Left kidney (tissue), 2 donors: ENCODE results near the gene KEL. TPM values are rescaled to one million over a fixed set of nuclear protein-coding genes. Genes with fewer than 3 reads are reported as not detected.

Source experiments
- DNase-seq: peaks from one replicate; pipeline ENCODE4 v3.0.0-alpha.2; 2013
- polyA plus RNA-seq: library from polyadenylated mRNA; unstranded; fragments of 120-200 nt; gene quantifications from one replicate; pipeline ENCODE4 v1.2.1, GENCODE V29; 2013; ENCODE audit not compliant: insufficient read length

The KEL gene
- polyA plus RNA-seq, 1 donor, result 3.8 TPM

DNA sequence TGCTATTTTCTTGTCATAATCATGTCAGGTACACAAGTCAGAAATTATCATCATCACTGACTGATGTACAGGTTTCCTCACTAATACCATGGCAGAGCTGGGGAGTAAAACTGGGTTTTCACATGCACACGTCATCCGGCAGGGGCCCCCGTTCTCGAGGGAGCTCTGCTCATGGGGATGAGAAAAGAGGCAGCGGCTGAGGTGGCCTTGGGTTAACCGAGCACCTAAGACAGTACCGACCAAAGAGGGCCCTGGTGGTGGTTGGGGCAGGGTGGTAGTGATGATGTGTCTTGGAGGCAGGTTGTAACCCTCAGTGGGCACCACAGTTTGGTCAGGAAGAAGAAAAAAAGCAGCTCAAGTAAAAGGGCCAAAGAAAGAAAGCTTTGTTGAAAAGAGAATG, 64.5 kb downstream of the KEL start:
- no peak for DNase-seq

GRCh38 chr7:142896741-142897379, 65.3 kb downstream of the KEL start:
- no peak for DNase-seq

- no peak for DNase-seq
Observed at GRCh38 chr7:142896151-142896550, 66.0 kb downstream of the KEL start.

DNA sequence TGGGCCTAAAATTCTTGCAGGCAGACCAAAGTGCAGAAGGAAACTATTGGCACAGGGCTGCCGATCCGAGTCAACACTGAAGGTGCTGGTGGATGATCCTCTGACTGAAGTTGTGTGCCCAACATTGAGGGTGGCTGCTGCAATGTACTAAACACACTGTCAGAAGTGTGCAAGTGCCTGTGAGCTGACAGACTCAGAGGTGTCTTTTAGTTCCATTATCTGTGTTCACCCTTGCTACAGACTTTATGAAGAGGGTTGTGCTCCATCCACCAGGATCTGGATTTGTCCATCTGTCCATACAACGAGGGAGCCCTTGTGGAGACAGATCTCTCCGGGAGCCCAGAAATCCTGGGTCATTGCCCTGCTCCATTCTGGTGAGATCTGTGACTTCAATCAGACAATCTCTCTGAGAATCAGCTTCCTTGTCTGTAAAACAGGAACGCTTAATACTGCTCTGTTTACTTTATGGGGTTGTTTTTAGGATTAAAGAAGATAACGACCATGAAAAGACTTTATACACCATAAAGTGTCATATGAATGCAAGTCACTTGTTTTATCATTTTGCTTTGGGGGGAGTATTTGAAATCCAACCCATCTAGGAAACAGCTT, 67.1 kb downstream of the KEL start:
- no peak for DNase-seq

GRCh38 chr7:142894112-142894984, 67.8 kb downstream of the KEL start:
- DNase-seq, result no peak

DNA sequence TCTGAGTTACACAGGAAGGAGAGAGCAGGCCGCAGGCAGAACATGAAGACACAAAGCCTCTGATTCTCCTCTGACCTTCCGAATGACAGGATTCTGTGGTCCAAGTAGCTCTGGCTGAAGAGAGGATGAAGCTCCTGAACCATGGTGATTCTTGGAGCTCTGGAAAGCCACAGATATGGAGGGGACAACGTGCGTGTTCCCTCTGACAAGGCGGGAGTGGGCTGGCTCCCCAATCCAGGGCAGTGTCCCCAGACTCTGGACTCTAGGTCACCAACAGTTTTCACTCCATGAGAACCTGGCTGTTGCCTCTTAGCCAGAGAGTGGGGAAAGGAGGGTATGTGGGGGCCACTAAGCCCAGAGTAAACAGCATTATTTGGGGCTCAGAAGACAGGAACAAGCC, 69.2 kb downstream of the KEL start:
- DNase-seq, result no peak

GRCh38 chr7:142891490-142892082, 70.6 kb downstream of the KEL start:
- no peak for DNase-seq

Other genes starting within 250 kb of the KEL start
- gene PRSS1, start 212.9 kb downstream of the KEL start, polyA plus RNA-seq, result not detected
- not detected for gene PRSS2, start 191.4 kb downstream of the KEL start, polyA plus RNA-seq
- gene EPHB6, start 107.3 kb downstream of the KEL start, polyA plus RNA-seq, result 18.0 TPM
- 12.3 TPM for gene TRPV6, start 76.6 kb downstream of the KEL start, polyA plus RNA-seq
- gene TRPV5, start 28.6 kb downstream of the KEL start, polyA plus RNA-seq, result 1.5 TPM
- 1.5 TPM for gene LLCFC1, start 22.9 kb downstream of the KEL start, polyA plus RNA-seq
- gene OR9A2, start 64.8 kb upstream of the KEL start, polyA plus RNA-seq, result not detected
- gene OR6V1, start 90.0 kb upstream of the KEL start, polyA plus RNA-seq, result not detected
- gene PIP, start 169.7 kb upstream of the KEL start, polyA plus RNA-seq, result not detected
- not detected for gene TAS2R39, start 221.1 kb upstream of the KEL start, polyA plus RNA-seq